SH-SY5Y (cell line): Measurements from ENCODE around the gene P2RY8.

Experiments used
- GATA2 ChIP-seq: IDR thresholded peaks from 2 replicates; pipeline ENCODE4 v1.6.1; 2011; ENCODE audit warnings: mild to moderate bottlenecking, low read depth, low read length
- GATA3 ChIP-seq: IDR thresholded peaks from 2 replicates; pipeline ENCODE4 v1.6.1; 2011; ENCODE audit warnings: low read depth, mild to moderate bottlenecking, low read length, moderate library complexity

DNA sequence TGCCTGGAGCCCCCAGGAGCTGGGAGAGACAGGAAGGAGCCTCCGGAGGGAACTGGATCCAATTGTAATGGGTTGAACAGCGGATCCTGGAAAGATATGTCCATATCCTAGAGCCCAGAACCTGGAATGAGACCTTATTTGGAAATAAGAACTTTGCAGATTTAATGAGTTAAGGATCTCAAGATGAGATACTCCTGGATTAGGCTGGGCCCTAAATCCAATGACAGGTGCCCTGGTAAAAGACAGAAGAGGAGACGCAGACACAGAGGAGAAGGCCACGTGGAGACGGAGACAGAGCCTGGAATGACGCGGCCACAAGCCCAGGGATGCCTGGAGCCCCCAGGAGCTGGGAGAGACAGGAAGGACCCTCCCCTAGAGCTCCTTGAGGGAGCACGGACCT is 34.1 kb downstream of the P2RY8 start:
- TF ChIP-seq GATA3 (no peak), GATA2 (no peak)
